ENCODE data around the gene ENDOV.
A peak's percentile ranks its signal among the peaks of the same experiment; 100 is the strongest.

ENDOV gene

DNA sequence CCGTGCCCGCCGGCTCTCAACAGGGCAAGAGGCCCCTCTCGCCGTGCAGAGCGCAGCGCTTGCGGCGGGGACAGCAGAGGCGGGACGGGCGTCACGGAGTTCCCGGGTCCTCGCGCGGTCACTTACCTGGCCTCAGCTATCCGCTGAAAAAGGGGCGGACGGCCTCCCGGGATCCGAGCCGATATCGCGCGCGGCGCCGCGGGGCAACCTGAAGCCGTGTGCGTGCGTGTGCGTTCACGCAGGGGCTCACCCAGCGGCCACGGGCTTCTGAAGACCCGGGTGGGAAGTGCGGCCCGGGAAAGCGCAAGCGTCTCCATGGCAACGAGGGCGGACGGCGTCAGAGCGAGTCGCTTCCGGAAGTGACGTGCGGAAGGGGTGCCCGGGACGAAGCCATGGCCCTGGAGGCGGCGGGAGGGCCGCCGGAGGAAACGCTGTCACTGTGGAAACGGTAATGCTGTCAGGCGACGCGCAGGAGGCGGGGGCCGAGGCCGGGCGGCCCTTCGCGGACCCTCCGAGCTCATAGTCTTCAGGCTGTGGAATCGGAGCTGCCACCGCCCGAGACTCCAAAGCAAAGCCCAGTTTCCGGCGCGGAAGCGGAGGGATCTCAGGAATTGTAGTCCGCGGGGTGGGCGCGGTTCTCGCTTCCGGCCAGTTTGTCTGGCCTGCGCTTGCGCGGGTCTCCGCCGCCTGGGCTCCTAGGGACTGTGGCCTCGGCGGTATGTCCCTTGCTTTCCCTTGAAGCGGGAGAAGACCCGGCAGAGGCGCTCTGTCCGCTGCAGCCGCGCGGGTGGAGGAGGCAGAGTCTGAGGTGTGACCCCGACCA, at the start of gene ENDOV:
Gene ENDOV (plus strand): TSS at position 365 of the 823 bp plus-strand sequence. CDS start 28 bp downstream, at position 393.
- DNase-seq (ENCODE audit: low spot score) = peak; percentile 87

DNA sequence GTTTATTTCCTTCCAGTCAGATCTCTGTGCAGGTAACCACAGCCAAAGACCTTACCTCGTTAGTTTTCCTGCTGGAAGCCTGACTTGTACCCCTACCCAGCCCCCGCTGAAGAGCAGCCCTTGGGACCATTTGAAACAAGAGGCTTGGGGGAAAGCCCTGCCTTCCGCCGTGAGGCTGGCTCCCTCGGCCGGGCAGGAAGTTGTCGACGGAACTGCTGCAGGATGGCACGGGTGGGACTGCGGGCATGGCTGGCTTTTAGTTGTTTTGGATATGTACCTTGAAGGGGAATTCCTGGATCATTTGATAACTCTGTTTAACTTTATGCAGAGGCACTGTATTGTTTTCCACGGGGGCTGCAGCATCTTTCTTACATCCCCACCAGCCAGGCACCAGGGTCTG, 49.0 kb upstream of the ENDOV start:
- no peak for DNase-seq (ENCODE audit: low spot score)

DNA sequence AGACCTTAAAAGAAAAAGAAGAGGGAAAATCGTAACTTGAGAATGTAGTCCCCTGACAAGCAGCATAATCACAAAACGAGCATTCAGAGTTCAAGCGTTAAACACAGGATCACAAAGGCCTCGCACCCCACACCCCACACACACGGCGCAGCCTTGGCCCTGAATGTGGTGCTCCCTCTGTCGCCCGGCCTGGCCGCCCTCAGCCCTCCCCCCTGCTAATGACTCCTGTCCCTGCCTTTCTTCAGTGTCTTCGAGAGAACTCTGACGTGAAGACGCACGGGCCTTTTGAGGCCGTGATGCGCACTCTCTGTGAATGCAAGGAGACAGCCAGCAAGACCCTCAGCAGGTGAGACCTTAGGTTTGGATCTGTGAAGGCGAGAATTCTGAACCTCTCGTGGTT, 47.5 kb upstream of the ENDOV start:
- no peak for DNase-seq (ENCODE audit: low spot score)

DNA sequence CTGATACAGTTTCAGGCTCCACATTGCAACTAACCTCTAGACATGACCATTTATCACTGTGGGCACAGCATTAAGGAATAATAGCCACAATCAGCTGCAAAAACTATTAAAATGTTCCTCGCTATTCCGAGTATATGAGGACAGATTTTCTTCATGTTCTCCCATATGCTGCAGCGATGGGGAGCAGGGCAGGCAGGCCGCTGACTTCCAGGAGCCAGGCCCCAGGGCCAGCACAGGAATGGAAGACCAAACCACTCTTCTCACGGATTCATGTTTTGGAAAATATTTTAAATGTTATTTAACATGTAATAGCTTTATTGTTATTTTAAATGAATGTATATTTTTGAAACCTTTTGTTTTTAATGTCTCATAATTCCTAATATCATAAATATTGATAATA, 43.8 kb upstream of the ENDOV start:
- DNase-seq (ENCODE audit: low spot score) = no peak

DNA sequence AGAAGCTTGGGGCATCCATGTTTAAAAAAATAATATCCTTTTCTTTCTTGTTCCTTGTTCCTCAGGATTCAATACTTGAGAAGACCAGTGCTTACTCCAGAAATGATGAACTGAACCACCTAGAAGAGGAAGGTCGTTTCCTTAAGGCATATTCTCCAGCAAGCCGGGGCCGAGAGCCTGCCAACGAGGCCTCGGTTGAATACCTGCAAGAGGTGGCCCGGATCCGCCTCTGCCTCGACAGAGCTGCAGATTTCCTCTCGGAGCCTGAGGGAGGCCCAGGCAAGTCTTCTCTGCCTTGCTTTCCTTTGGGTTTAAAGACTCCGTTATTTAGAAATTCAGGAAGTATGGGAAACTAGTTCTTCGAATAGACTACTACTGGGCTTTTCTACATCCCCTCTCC, 42.5 kb upstream of the ENDOV start:
- no peak for DNase-seq (ENCODE audit: low spot score)

DNA sequence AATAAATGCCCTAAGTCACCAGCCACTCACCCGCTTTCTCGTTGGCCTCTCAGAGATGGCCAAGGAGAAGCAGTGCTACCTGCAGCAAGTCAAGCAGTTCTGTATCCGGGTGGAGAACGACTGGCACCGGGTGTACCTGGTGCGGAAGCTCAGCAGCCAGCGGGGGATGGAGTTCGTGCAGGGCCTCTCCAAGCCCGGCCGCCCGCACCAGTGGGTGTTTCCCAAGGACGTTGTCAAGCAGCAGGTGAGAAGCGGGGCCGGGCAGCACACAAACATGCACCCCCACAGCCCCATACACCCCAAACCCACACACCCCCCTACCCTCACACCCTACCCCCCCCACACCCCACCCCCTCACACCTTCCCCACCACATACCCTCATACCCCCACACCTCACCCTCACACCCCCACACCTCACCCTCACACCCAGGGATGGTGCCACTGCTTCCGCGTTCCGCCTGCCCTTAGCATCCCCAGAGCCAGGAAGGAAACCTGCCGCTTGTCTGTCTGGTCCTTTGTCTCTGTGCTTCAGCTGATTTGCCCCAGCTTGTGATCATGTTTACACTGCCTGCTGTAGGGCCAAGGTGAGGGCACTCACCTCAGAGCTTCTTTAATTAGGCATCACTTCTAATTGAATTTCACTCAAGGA, 41.9 kb upstream of the ENDOV start:
- DNase-seq (ENCODE audit: low spot score) = no peak

DNA sequence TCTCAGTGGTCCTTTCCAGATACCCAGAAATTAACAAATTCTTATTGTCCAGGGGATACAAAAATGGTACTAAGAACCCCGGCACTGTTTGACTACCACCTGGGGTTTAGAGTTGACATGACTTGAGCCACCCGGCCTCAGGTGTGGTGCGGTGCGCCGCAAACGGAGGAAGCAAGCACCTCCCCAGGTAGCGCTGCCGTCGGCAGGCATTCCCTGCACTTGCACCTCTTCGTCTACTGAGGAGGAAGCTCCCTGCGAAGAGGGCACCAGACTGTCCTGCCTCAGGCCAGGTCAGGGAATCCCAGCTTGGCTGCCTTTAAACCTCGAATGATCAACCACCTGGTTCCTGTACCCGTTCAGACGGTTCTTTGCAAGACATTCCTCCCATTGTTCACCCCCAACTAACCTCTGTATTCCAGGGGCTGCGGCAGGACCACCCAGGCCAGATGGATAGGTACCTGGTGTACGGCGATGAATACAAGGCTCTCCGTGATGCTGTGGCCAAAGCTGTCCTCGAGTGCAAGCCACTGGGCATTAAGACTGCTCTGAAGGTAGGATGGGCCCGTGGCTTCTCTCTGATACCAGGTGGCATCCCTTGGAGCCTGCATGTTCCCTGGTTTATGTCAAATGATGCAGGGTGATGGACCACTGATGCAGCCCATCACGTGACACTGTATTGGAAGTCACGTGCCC, 40.8 kb upstream of the ENDOV start:
- DNase-seq (ENCODE audit: low spot score) = no peak

DNA sequence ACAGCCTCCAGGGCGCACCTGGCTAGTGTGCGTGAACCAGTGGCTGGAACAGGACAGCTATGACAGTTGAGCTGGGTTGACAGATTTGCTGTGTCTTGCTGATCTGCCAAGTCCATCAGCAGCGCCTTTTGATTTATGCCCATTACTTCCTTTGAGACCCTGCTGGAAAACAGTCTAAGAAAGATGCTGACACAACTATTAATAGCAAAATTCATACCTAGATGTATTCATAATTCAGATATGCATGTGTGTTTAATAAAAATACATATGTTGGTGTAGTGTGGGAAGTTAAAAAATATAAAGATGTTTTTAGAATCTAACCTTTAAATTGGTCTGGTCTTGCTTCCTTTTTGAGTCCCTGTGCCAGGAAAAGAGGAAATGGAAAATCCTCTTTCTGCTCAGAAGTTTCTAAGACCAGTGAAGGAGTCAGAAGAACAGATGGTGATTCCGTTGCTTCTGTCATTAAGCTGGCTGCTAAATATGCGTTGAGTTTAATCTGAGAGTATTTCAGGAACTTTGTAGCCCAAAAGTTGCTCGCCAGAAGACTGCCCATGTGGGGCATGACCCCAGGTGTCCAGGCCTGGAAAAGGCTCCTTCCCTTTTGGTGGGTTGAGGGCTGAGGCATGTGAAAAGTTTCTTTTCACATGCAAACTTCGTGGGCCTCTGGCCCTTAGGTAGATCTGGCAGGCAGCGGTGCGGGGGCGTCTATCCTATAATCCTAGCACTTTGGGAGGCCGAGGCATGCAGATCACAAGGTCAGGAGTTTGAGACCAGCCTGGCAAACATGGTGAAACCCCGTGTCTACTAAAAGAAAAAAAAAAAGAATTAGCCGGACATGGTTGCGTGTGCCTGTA, 40.0 kb upstream of the ENDOV start:
- DNase-seq (ENCODE audit: low spot score) = no peak

DNA sequence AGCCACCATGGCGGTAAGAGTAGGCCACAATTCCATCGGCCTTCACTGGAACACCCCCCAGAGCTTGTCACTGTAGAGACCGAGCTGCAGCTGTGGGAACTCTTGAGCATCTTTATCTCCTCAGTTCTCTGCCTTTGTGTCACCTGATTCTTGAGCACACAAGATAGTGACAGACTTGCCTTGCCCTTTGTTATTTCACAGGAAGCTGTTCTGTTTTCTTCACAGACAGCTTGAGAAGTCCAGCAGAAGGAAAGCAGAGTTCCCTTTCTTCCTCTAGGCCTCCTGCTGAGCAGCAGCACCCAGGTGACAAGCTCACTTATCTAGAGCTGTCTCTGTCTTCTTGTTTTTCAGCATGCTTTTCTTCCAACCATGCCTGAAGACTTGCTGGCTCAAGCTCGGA, 38.4 kb upstream of the ENDOV start:
- DNase-seq (ENCODE audit: low spot score) = no peak

GRCh38 chr17:80377798-80378197, 37.2 kb upstream of the ENDOV start:
- DNase-seq (ENCODE audit: low spot score) = no peak

DNA sequence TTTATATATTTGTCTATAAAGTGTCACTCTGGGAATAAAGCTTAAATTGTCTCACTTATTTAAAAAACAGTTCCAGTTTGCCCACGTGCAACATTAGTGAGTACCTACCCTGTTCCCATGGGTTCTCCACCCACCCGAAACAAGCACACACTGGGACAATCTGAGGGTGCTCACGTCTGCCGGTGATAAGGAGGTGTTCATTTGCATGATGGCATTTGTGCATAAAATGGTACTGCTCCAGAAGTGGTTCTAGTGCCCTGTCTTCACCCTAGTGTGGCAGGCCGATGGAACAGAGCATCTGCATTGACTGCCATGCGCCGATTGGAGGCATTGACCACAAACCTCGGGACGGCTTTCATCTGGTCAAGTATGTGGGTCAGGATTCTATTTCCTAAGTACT, 35.6 kb upstream of the ENDOV start:
- no peak for DNase-seq (ENCODE audit: low spot score)

- no peak for DNase-seq (ENCODE audit: low spot score)
These were observed 34.9 kb upstream of the ENDOV start for GRCh38 chr17:80380068-80380467.

DNA sequence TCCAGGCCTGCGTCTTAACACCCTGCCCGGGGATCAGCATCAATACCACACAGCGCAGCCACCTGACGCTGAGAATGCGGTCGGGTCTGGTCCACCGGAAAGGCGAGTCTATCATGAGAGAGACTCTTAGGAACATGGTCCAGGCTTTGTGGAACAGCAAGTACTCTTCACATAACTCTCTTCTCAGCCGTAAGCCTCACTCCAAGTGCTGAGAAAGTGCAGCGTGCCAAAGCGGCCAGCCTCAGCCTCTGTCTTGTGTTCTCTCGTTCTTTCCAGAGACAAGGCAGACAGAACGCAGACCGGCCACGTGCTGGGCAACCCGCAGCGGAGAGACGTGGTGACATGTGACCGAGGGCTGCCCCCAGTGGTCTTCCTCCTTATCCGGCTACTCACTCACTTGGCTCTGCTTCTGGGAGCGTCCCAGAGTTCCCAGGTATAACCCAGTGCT, 34.4 kb upstream of the ENDOV start:
- no peak for DNase-seq (ENCODE audit: low spot score)

DNA sequence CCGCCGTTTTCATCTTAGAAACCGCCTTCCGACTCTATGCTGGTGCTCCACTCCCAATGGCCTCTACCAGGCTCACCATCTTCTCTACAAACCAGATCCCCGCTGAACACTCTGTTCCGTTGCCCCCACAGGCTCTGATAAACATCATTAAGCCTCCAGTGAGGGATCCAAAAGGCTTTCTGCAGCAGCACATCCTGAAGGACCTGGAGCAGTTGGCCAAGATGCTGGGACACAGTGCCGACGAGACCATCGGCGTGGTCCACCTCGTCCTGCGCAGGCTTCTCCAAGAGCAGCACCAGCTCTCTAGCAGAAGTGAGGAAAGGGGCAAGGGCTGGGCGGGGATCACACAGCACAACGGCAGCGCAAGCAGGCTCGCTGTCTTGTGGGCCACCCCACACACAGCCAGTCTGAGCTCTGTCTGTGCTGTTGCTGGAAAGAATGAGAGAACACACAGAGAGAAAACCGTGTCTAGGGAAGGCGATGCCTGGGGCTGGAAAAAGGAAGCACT, 33.5 kb upstream of the ENDOV start:
- DNase-seq (ENCODE audit: low spot score) = no peak

- DNase-seq (ENCODE audit: low spot score) = no peak
These were observed 32.5 kb upstream of the ENDOV start for GRCh38 chr17:80382446-80382845.

GRCh38 chr17:80382956-80383355, 32.0 kb upstream of the ENDOV start:
- DNase-seq (ENCODE audit: low spot score) = no peak

- no peak for DNase-seq (ENCODE audit: low spot score)
These were observed 30.6 kb upstream of the ENDOV start for GRCh38 chr17:80384078-80384960.

- DNase-seq (ENCODE audit: low spot score) = no peak
These were observed 29.9 kb upstream of the ENDOV start for GRCh38 chr17:80385046-80385445.

GRCh38 chr17:80386341-80386740, 28.6 kb upstream of the ENDOV start:
- DNase-seq (ENCODE audit: low spot score) = no peak

- DNase-seq (ENCODE audit: low spot score) = no peak
These were observed 27.9 kb upstream of the ENDOV start for GRCh38 chr17:80387071-80387470.

DNA sequence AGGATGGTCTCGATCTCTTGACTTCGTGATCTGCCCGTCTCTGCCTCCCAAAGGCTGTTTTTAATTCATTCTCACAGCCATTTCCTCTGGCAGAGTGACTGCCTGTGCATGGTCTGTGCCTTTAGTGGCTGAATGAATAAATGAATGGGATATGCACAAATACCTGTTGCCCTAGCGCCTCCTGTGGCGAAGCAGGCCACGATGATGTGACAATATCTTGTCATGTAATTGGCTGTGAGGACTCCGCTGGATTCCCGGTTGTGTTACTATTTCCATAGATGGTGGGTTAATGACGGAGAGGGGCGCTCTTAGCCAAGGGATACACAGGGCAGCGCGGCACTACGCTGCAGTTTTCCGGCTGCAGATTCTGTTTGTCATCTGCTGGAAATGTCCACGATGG, 26.8 kb upstream of the ENDOV start:
- DNase-seq (ENCODE audit: low spot score) = no peak

Measured in SW480 (cell line).